Kidney (tissue), 14 donors: Measurements from ENCODE around the gene SLC2A9. TPM values are rescaled to one million over a fixed set of nuclear protein-coding genes. Genes with fewer than 3 reads are reported as not detected.
A peak's percentile ranks its signal among the peaks of the same experiment; 100 is the strongest.

Experiments used
- DNase-seq, 5 donors: peaks; one replicate each; pipeline ENCODE4 v3.0.0-alpha.2; 2013 to 2020
- FAIRE-seq: peaks from 2 replicates; lab custom pipeline; 2012; peaks lifted over from hg19 to GRCh38; lab: Jason Lieb, UNC
- H3K27ac ChIP-seq, 2 donors: one replicate each; pipeline ENCODE4 v1.7.0; 2013; ENCODE audit warnings: low read depth in 2 of 2, low read length in 2 of 2, inconsistent platforms in 1 of 2
- H3K27me3 ChIP-seq: one replicate; pipeline ENCODE4 v1.7.1; 2013; ENCODE audit warnings: low read length, inconsistent platforms; ENCODE audit not compliant: control insufficient read depth, insufficient read depth
- H3K36me3 ChIP-seq, 3 donors: one replicate each; pipeline versions ENCODE4 v1.7.0 to v1.7.1; 2013; ENCODE audit warnings: low read length in 3 of 3, control low read depth in 1 of 3, inconsistent platforms in 1 of 3; ENCODE audit not compliant: insufficient read depth in 3 of 3, control insufficient read depth in 2 of 3
- H3K4me1 ChIP-seq, 3 donors: one replicate each; pipeline versions ENCODE4 v1.7.0 to v1.7.1; 2013; ENCODE audit warnings: low read length in 3 of 3, inconsistent platforms in 1 of 3, low read depth in 1 of 3; ENCODE audit not compliant: control insufficient read depth in 2 of 3, insufficient read depth in 2 of 3
- H3K4me3 ChIP-seq, 3 donors: one replicate each; pipeline versions ENCODE4 v1.7.0 to v1.8.1; 2013; ENCODE audit warnings: low read length in 3 of 3, control low read depth in 1 of 3, inconsistent platforms in 1 of 3
- H3K9ac ChIP-seq, 3 donors: one replicate each; pipeline versions ENCODE4 v1.7.0 to v1.7.1; 2013; ENCODE audit warnings: low read length in 3 of 3, control low read depth in 1 of 3, inconsistent platforms in 1 of 3
- H3K9me3 ChIP-seq, 3 donors: one replicate each; pipeline versions ENCODE4 v1.7.0 to v1.7.1; 2013; ENCODE audit warnings: low read length in 3 of 3, control low read depth in 1 of 3, inconsistent platforms in 1 of 3; ENCODE audit not compliant: control insufficient read depth in 2 of 3, insufficient read depth in 1 of 3
- intact Hi-C: fragments of 100-400 bp; cut with DNase I; formaldehyde crosslinking; loops from one replicate; pipeline ENCODE4 v1.11.1; 2022
- polyA plus RNA-seq: library from polyadenylated mRNA; stranded (reverse); fragments of 350-450 nt; fragmentation: Illumina TruSeq; extraction: RNeasy Lipid Tissue Mini Kit (QIAGEN cat#74804); gene quantifications from one replicate; pipeline ENCODE4 v1.2.3, GENCODE V29; 2014; ENCODE audit warnings: low read depth, low replicate concordance; ENCODE audit not compliant: insufficient read depth
- total RNA-seq: library from RNA; stranded (reverse); fragmentation: NEBNext Ultra II Directional; extraction: Animal tissue kit (Norgen Biotek cat#: 25700); gene quantifications from one replicate; pipeline ENCODE4 v1.2.1, GENCODE V29; 2021
- TF ChIP-seq, protein P1 (sequence below): IDR thresholded peaks from 3 replicates; pipeline ENCODE4 v1.5.1; 2012; ENCODE audit warnings: mild to moderate bottlenecking, moderate library complexity, borderline replicate concordance; ENCODE audit not compliant: insufficient read depth; ENCODE audit errors: extremely low read depth
- donor health status: control.
- donor health status: control.
- donor health status: control.
- donor health status: control.
- donor health status: control.
- donor health status: DM: yes; HTN: yes; CAD: no.
- donor health status: Normal renal cell carcinoma (clear cell type).

Gene SLC2A9
- total and polyA plus RNA-seq, 2 donors from 2014 or later = 41.5 to 47.6 TPM

DNA sequence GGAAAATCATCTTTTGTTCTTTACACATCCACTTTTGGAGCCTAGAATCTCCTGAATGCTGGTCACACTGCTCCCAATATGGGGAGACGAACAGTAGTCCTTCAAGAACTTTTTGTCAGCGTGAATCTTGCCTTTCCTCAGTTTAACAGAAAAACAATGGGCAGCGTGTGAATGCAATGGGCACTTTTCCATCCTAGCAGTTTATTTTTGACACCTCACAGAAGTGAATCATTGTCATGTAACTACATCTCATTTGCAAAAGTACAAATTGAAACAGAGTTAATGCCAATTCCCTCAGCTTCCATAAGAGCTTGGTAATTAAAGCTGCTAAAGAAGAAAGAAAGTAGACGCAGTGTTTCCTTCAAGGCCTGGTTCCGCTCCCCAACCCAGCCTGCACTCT is 154.4 kb downstream of the SLC2A9 start:
- no peaks in the 10 kb centered on the region for H3K4me1 ChIP-seq
- H3K9me3 ChIP-seq = no peaks in the 10 kb centered on the region
- H3K27ac ChIP-seq = no peak overlapping the region
- TF ChIP-seq, protein P1, sequence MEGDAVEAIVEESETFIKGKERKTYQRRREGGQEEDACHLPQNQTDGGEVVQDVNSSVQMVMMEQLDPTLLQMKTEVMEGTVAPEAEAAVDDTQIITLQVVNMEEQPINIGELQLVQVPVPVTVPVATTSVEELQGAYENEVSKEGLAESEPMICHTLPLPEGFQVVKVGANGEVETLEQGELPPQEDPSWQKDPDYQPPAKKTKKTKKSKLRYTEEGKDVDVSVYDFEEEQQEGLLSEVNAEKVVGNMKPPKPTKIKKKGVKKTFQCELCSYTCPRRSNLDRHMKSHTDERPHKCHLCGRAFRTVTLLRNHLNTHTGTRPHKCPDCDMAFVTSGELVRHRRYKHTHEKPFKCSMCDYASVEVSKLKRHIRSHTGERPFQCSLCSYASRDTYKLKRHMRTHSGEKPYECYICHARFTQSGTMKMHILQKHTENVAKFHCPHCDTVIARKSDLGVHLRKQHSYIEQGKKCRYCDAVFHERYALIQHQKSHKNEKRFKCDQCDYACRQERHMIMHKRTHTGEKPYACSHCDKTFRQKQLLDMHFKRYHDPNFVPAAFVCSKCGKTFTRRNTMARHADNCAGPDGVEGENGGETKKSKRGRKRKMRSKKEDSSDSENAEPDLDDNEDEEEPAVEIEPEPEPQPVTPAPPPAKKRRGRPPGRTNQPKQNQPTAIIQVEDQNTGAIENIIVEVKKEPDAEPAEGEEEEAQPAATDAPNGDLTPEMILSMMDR = no peak
- H3K4me3 ChIP-seq = no peak overlapping the region
- no peaks in the 10 kb centered on the region for H3K36me3 ChIP-seq
- FAIRE-seq (no peak), DNase-seq (no peak)
- intact Hi-C loops = no loop called here
- H3K27me3 ChIP-seq = no peaks in the 10 kb centered on the region
- no peak overlapping the region for H3K9ac ChIP-seq

DNA sequence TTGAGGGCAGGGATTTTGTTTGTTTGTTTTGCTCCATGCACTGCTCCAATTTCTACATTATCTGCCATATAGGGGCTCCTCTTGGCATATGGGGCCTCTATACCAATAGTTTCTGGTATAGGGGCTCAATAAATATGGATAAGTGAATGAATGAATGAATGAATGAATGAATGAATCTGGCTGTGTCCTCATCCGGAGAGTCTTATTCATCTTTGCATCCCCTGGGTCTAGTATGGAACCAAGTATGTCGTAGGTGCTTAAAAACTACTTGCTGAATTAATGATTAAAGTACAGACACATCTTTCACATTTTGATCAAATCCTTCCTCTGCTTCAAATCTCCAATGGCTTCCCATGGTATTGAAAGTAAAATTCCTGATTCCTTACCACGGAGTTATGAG is 159.7 kb downstream of the SLC2A9 start:
- Histone ChIP-seq H3K9me3 (peaks cover 0 to 2% (median 0%) of the 10 kb centered on the region in 3 donors), H3K4me1 (no peaks in the 10 kb centered on the region), H3K27ac (no peak overlapping the region), H3K36me3 (peaks cover 0 to 6% (median 2%) of the 10 kb centered on the region in 3 donors), H3K4me3 (no peak overlapping the region), H3K27me3 (no peaks in the 10 kb centered on the region), H3K9ac (no peak overlapping the region)
- DNase-seq (no peak), FAIRE-seq (no peak)
- intact Hi-C loops = no loop called here
- TF ChIP-seq, protein P1 = no peak

DNA sequence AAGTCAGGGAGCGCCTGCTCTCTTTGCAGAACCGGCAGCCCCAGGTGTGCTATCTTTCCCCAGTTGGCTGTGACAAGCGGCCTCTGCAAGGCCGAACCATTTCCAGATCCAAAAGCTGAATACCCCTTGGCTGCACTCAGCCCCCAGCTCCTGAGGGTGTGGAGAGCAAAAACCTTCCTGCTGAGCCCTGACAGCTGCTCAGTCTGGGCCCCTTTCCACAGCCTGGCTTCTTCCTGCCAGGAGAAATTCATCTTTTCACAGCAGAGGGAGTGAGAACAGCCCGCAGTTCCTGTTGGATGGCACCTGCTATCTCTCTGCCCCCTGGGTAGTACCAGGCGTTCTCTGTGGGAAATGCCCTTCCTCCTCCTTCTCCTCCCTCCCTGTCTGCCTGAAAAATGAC is 161.5 kb downstream of the SLC2A9 start:
- no peak overlapping the region for H3K9ac ChIP-seq
- FAIRE-seq = no peak

More for the DNA sequence above, 161.5 kb downstream of the SLC2A9 start:
- Histone ChIP-seq H3K27me3 (no peaks in the 10 kb centered on the region), H3K4me1 (no peaks in the 10 kb centered on the region), H3K36me3 (peaks cover 0 to 6% (median 2%) of the 10 kb centered on the region in 3 donors), H3K9me3 (peaks cover 0 to 4% (median 0%) of the 10 kb centered on the region in 3 donors), H3K4me3 (no peak overlapping the region), H3K27ac (no peak overlapping the region)
- peak in 1 of 5 donors; percentile 26 for DNase-seq
- TF ChIP-seq, protein P1 = no peak
- intact Hi-C loops = no loop called here
